Astrocyte of the hippocampus (primary cell): ENCODE measurements around the gene TMEM178B.
A peak's percentile ranks its signal among the peaks of the same experiment; 100 is the strongest.
"Not testable (repeated sequence)": the region's sequence is repeated elsewhere in the genome, so short reads cannot be mapped to it uniquely, and the experiment has no call there.

Source experiments
- DNase-seq: peaks from one replicate; pipeline ENCODE4 v3.0.0; 2011; ENCODE audit warnings: low read depth, low spot score

Gene TMEM178B

GRCh38 chr7:141304291-141304690 is 230.4 kb downstream of the TMEM178B start:
- no peak for DNase-seq

- DNase-seq: no peak
Observed at GRCh38 chr7:141306081-141306480, 232.2 kb downstream of the TMEM178B start.

- DNase-seq: no peak
Observed at GRCh38 chr7:141312395-141312794, 238.5 kb downstream of the TMEM178B start.

GRCh38 chr7:141312828-141313521 is 239.1 kb downstream of the TMEM178B start:
- DNase-seq: no peak

GRCh38 chr7:141313896-141314295 is 240.0 kb downstream of the TMEM178B start:
- no peak for DNase-seq

- no peak for DNase-seq
Observed at GRCh38 chr7:141317033-141317585, 243.2 kb downstream of the TMEM178B start.

GRCh38 chr7:141320287-141320686 is 246.4 kb downstream of the TMEM178B start:
- peak; percentile 4 for DNase-seq

GRCh38 chr7:141322383-141322782 is 248.5 kb downstream of the TMEM178B start:
- no peak for DNase-seq

GRCh38 chr7:141323826-141324225 is 250.0 kb downstream of the TMEM178B start:
- no peak for DNase-seq

- DNase-seq: no peak
Observed at GRCh38 chr7:141324870-141325269, 251.0 kb downstream of the TMEM178B start.

- DNase-seq: no peak
Observed at GRCh38 chr7:141325275-141325674, 251.4 kb downstream of the TMEM178B start.

GRCh38 chr7:141328290-141328689 is 254.4 kb downstream of the TMEM178B start:
- DNase-seq: no peak

GRCh38 chr7:141330285-141330684 is 256.4 kb downstream of the TMEM178B start:
- not testable (repeated sequence) for DNase-seq

GRCh38 chr7:141333459-141333858 is 259.6 kb downstream of the TMEM178B start:
- DNase-seq: peak; percentile 58

GRCh38 chr7:141335164-141335563 is 261.3 kb downstream of the TMEM178B start:
- no peak for DNase-seq

- DNase-seq: peak; percentile 34
Observed at GRCh38 chr7:141339603-141340002, 265.7 kb downstream of the TMEM178B start.

GRCh38 chr7:141340991-141341390 is 267.1 kb downstream of the TMEM178B start:
- no peak for DNase-seq

GRCh38 chr7:141342621-141343408 is 269.0 kb downstream of the TMEM178B start:
- no peak for DNase-seq

GRCh38 chr7:141344153-141344935 is 270.5 kb downstream of the TMEM178B start:
- no peak for DNase-seq

GRCh38 chr7:141348728-141349127 is 274.9 kb downstream of the TMEM178B start:
- no peak for DNase-seq

GRCh38 chr7:141349338-141349737 is 275.5 kb downstream of the TMEM178B start:
- DNase-seq: no peak

GRCh38 chr7:141349804-141350203 is 275.9 kb downstream of the TMEM178B start:
- DNase-seq: no peak
